Nephron (organoid): Measurements from ENCODE around the gene KCNQ5.

ENCODE experiments used
- H3K27ac Mint-ChIP-seq, 3 experiments: 2 replicates each; pipeline ENCODE4 v1.8.0; 2020; ENCODE audit warnings: mixed read lengths in 3 of 3, mild to moderate bottlenecking in 2 of 3, moderate library complexity in 1 of 3
- H3K27me3 Mint-ChIP-seq: 2 replicates; pipeline ENCODE4 v1.8.0; 2021; ENCODE audit warnings: low read depth, mild to moderate bottlenecking, moderate library complexity, mixed read lengths
- H3K36me3 Mint-ChIP-seq: 2 replicates; pipeline ENCODE4 v1.8.0; 2020; ENCODE audit warnings: low read depth, mixed read lengths
- H3K4me1 Mint-ChIP-seq: 2 replicates; pipeline ENCODE4 v1.8.0; 2020; ENCODE audit warnings: mixed read lengths
- H3K4me3 Mint-ChIP-seq, 3 experiments: 2 replicates each; pipeline ENCODE4 v1.8.0; 2020; ENCODE audit warnings: mild to moderate bottlenecking in 3 of 3, mixed read lengths in 3 of 3, moderate library complexity in 2 of 3
- H3K9me3 Mint-ChIP-seq: 2 replicates; pipeline ENCODE4 v1.8.0; 2020; ENCODE audit warnings: mixed read lengths
- CTCF ChIP-seq, 3 experiments: fragments of 200-600 bp; sonication (generic); IDR thresholded peaks; one replicate each; pipeline ENCODE4 v1.5.0; 2021; ENCODE audit warnings: antibody characterized with exemption in 3 of 3; ENCODE audit not compliant: unreplicated experiment in 3 of 3

KCNQ5 gene

GRCh38 chr6:73079611-73079955 lies 457.7 kb downstream of the KCNQ5 start:
- Mint-ChIP-seq H3K4me1 (no peaks in the 10 kb centered on the region), H3K4me3 (no peak overlapping the region), H3K27me3 (no peaks in the 10 kb centered on the region), H3K27ac (no peak overlapping the region), H3K9me3 (no peaks in the 10 kb centered on the region), H3K36me3 (no peaks in the 10 kb centered on the region)
- no peak for TF ChIP-seq CTCF (IDR thresholded peaks at IDR 0.05; ENCODE audit: unreplicated experiment in 3 of 3)

GRCh38 chr6:73079978-73080377 lies 458.1 kb downstream of the KCNQ5 start:
- H3K27me3 Mint-ChIP-seq = no peaks in the 10 kb centered on the region
- H3K36me3 Mint-ChIP-seq = no peaks in the 10 kb centered on the region
- no peak overlapping the region for H3K4me3 Mint-ChIP-seq
- no peaks in the 10 kb centered on the region for H3K9me3 Mint-ChIP-seq
- H3K27ac Mint-ChIP-seq = no peak overlapping the region
- no peak for TF ChIP-seq CTCF (IDR thresholded peaks at IDR 0.05; ENCODE audit: unreplicated experiment in 3 of 3)
- no peaks in the 10 kb centered on the region for H3K4me1 Mint-ChIP-seq

DNA sequence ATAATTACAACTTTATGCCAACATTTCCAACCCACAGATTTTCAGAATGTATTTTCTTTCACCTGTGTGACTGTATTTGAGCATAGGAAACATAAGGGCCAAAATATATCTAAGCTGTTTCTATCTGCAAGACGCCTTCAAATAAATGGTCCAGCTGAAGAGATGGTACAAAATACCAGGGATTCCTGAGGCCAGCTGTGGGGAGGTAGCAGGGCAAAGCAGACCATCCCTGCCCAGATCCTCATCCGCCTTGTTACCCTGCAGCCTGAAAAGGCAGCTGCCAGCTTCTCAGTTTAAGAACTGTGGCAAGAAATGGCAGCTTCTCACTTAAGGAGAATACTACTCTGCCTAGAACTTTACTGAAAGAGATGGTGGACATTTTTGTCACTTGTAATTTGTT lies 460.1 kb downstream of the KCNQ5 start:
- H3K4me3 Mint-ChIP-seq = no peak overlapping the region
- no peak for TF ChIP-seq CTCF (IDR thresholded peaks at IDR 0.05; ENCODE audit: unreplicated experiment in 3 of 3)
- no peaks in the 10 kb centered on the region for H3K9me3 Mint-ChIP-seq

GRCh38 chr6:73083886-73084285 lies 462.0 kb downstream of the KCNQ5 start:
- peaks cover 11% of the 10 kb centered on the region for H3K4me1 Mint-ChIP-seq
- H3K27me3 Mint-ChIP-seq = no peaks in the 10 kb centered on the region
- no peak overlapping the region for H3K27ac Mint-ChIP-seq
- TF ChIP-seq CTCF (IDR thresholded peaks at IDR 0.05; ENCODE audit: unreplicated experiment in 3 of 3) = no peak
- no peaks in the 10 kb centered on the region for H3K9me3 Mint-ChIP-seq
- H3K36me3 Mint-ChIP-seq = no peaks in the 10 kb centered on the region
- H3K4me3 Mint-ChIP-seq = no peak overlapping the region

More for the DNA sequence above, 460.1 kb downstream of the KCNQ5 start:
- H3K4me1 Mint-ChIP-seq = peaks cover 11% of the 10 kb centered on the region
- no peak overlapping the region for H3K27ac Mint-ChIP-seq
- H3K27me3 Mint-ChIP-seq = no peaks in the 10 kb centered on the region
- H3K36me3 Mint-ChIP-seq = no peaks in the 10 kb centered on the region

- no peaks in the 10 kb centered on the region for H3K36me3 Mint-ChIP-seq
- TF ChIP-seq CTCF (IDR thresholded peaks at IDR 0.05; ENCODE audit: unreplicated experiment in 3 of 3) = no peak
Observed at GRCh38 chr6:73085443-73085871, 463.6 kb downstream of the KCNQ5 start.

DNA sequence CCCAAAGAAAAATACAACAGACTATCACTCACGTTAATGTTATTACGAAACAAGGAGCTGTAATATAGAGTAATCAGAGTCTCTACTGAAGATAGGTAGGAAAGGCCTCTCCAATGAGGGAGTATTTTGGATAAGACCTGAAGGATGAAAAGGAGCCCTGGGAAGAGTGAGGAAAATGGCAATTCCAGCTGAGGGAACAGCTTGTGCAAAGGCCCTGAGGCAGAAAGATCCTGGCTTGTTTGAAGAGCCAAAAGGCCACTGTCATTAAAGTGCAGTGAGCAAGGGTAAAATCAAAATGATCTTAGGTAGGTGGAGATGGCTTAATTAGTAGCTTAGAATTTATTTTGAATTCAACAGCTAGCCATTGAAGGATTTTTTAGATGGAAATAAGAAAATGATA lies 464.9 kb downstream of the KCNQ5 start:
- no peak overlapping the region for H3K27ac Mint-ChIP-seq

More at GRCh38 chr6:73085443-73085871, 463.6 kb downstream of the KCNQ5 start:
- Mint-ChIP-seq H3K27me3 (no peaks in the 10 kb centered on the region), H3K9me3 (no peaks in the 10 kb centered on the region), H3K4me1 (peaks cover 11% of the 10 kb centered on the region), H3K4me3 (no peak overlapping the region), H3K27ac (peak overlapping the region in 1 of 3 experiments; percentile 57)

More for the DNA sequence above, 464.9 kb downstream of the KCNQ5 start:
- no peak overlapping the region for H3K4me3 Mint-ChIP-seq
- no peaks in the 10 kb centered on the region for H3K27me3 Mint-ChIP-seq
- TF ChIP-seq CTCF (IDR thresholded peaks at IDR 0.05; ENCODE audit: unreplicated experiment in 3 of 3) = no peak
- no peaks in the 10 kb centered on the region for H3K36me3 Mint-ChIP-seq
- peaks cover 4% of the 10 kb centered on the region for H3K9me3 Mint-ChIP-seq
- peaks cover 11% of the 10 kb centered on the region for H3K4me1 Mint-ChIP-seq
